ENCODE data around the gene FBXO42.

DNA sequence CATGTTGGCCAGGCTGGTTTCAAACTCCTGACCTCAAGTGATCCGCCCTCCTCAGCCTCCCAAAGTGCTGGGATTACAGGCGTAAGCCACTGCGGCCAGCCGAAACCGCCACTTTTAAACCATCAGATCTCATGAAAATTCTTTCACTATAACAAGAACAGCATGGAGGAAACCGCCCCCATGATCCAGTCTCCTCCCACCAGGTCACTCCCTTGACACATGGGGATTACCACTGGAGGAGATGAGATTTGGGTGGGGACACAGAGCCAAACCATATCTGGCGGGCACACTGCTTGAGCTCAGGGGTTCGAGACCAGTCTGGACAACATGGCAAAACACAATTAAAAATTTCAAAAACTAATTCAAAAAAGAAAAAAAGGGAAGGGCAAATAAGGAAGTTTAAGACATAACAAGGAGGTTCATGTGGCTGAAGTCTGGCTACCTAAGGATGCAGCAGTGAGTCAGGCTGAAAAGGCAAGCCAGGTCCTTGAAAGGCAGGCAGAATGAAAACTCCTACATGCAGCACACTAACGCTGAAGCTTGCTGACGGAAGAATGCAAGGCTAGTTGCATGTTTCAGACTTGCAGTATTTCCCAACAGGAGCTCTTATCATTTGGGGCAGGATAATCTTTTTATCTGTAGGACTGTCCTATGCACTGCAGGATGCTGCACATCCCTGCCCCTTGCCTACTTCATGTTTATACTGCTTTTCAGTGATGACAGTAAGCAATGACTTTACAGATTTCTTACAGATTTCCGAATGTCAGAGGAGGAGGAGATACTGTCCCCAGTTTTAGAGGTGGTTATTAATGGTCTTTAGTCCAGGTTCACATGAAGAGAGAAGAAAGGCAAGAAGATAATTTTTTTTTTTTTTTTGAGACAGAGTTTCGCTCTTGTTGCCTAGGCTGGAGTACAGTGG is 49.3 kb downstream of the FBXO42 start:
- TF ChIP-seq POLR2A (IDR thresholded peaks at IDR 0.05) = no peak
- TF ChIP-seq, protein P1, sequence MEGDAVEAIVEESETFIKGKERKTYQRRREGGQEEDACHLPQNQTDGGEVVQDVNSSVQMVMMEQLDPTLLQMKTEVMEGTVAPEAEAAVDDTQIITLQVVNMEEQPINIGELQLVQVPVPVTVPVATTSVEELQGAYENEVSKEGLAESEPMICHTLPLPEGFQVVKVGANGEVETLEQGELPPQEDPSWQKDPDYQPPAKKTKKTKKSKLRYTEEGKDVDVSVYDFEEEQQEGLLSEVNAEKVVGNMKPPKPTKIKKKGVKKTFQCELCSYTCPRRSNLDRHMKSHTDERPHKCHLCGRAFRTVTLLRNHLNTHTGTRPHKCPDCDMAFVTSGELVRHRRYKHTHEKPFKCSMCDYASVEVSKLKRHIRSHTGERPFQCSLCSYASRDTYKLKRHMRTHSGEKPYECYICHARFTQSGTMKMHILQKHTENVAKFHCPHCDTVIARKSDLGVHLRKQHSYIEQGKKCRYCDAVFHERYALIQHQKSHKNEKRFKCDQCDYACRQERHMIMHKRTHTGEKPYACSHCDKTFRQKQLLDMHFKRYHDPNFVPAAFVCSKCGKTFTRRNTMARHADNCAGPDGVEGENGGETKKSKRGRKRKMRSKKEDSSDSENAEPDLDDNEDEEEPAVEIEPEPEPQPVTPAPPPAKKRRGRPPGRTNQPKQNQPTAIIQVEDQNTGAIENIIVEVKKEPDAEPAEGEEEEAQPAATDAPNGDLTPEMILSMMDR (IDR thresholded peaks at IDR 0.05) = no peak
